Cardiac fibroblast (primary cell): ENCODE data around the gene BMPR2.

ENCODE experiments used
- DNase-seq, 2 donors: peaks; one replicate each; pipeline versions ENCODE4 v3.0.0 to v3.0.0-alpha.2; 2010; ENCODE audit warnings: low read depth in 2 of 2
- H3K4me3 ChIP-seq, 2 donors: replicated peaks in 1 of 2; 1 replicate in 1 of 2; 2 replicates in 1 of 2; pipeline ENCODE4 v1.5.1; 2011; ENCODE audit warnings: low read depth in 2 of 2, low read length in 2 of 2, mild to moderate bottlenecking in 2 of 2, moderate library complexity in 1 of 2
- CTCF ChIP-seq: IDR thresholded peaks from one replicate; pipeline ENCODE4 v1.5.1; 2011; ENCODE audit warnings: low read depth, mild to moderate bottlenecking, low read length, inconsistent platforms

Gene BMPR2

GRCh38 chr2:202375609-202376408 lies at the start of gene BMPR2:
TSS of gene BMPR2 (plus strand) at chr2:202376327. CDS start at chr2:202377475, 1,148 bp downstream.
- H3K4me3 ChIP-seq: peak within 1 kb of the TSS; percentile 92
- TF ChIP-seq CTCF: no peak

GRCh38 chr2:202327858-202328257 lies 48.3 kb upstream of the BMPR2 start:
- TF ChIP-seq CTCF: no peak
- DNase-seq: peak in 1 of 2 donors; percentile 46
- H3K4me3 ChIP-seq: no peak overlapping the region

More at GRCh38 chr2:202375609-202376408, at the start of gene BMPR2:
- peak; percentile 90 to 94 for DNase-seq

- peak; percentile 40 to 80 for DNase-seq
- H3K4me3 ChIP-seq: no peak overlapping the region
- TF ChIP-seq CTCF: no peak
Observed at GRCh38 chr2:202335791-202336467, 40.2 kb upstream of the BMPR2 start.

- no peak overlapping the region for H3K4me3 ChIP-seq
- TF ChIP-seq CTCF: no peak
- peak in 1 of 2 donors; percentile 23 for DNase-seq
Observed at GRCh38 chr2:202337151-202337550, 39.0 kb upstream of the BMPR2 start.

GRCh38 chr2:202337706-202338346 lies 38.3 kb upstream of the BMPR2 start:
- no peak overlapping the region for H3K4me3 ChIP-seq
- no peak for TF ChIP-seq CTCF
- DNase-seq: no peak

GRCh38 chr2:202339071-202339870 lies 36.9 kb upstream of the BMPR2 start:
- no peak overlapping the region for H3K4me3 ChIP-seq
- peak; percentile 61 to 79 for DNase-seq
- no peak for TF ChIP-seq CTCF
